H1 (cell line): ENCODE data around the gene LCA5.

ENCODE experiments used
- CEBPB ChIP-seq: IDR thresholded peaks from 2 replicates; pipeline ENCODE4 v1.6.1; 2012; ENCODE audit warnings: low read depth, low read length
- JUN ChIP-seq: IDR thresholded peaks from 2 replicates; pipeline ENCODE4 v1.6.1; 2011; ENCODE audit warnings: low read depth, mild to moderate bottlenecking, improper control_type of control experiment, low read length
- MAFK ChIP-seq: IDR thresholded peaks from 2 replicates; pipeline ENCODE4 v1.6.1; 2012; ENCODE audit warnings: low read depth, mild to moderate bottlenecking, improper control_type of control experiment, low read length
- POLR2A ChIP-seq, 2 experiments: IDR thresholded peaks; 1 replicate in 1 of 2; 2 replicates in 1 of 2; pipeline ENCODE4 v1.6.1; 2011; ENCODE audit warnings: low read depth in 2 of 2, low read length in 2 of 2, mild to moderate bottlenecking in 2 of 2; ENCODE audit errors: control extremely low read depth in 1 of 2
- POLR2AphosphoS5 ChIP-seq: IDR thresholded peaks from 2 replicates; pipeline ENCODE4 v1.6.1; 2011; ENCODE audit warnings: low read depth, low read length
- RXRA ChIP-seq: IDR thresholded peaks from 2 replicates; pipeline ENCODE4 v1.6.1; 2011; ENCODE audit warnings: low read depth, mild to moderate bottlenecking, low read length, moderate library complexity; ENCODE audit not compliant: insufficient read depth
- TF ChIP-seq, protein P1 (sequence below), 3 experiments: IDR thresholded peaks; 1 replicate in 2 of 3; 2 replicates in 1 of 3; pipeline versions ENCODE4 v1.5.1 to v1.6.1; 2011; ENCODE audit warnings: low read length in 3 of 3, mild to moderate bottlenecking in 3 of 3, inconsistent platforms in 2 of 3, low read depth in 1 of 3, moderate library complexity in 1 of 3; ENCODE audit not compliant: insufficient read depth in 1 of 3; ENCODE audit errors: control extremely low read depth in 1 of 3

DNA sequence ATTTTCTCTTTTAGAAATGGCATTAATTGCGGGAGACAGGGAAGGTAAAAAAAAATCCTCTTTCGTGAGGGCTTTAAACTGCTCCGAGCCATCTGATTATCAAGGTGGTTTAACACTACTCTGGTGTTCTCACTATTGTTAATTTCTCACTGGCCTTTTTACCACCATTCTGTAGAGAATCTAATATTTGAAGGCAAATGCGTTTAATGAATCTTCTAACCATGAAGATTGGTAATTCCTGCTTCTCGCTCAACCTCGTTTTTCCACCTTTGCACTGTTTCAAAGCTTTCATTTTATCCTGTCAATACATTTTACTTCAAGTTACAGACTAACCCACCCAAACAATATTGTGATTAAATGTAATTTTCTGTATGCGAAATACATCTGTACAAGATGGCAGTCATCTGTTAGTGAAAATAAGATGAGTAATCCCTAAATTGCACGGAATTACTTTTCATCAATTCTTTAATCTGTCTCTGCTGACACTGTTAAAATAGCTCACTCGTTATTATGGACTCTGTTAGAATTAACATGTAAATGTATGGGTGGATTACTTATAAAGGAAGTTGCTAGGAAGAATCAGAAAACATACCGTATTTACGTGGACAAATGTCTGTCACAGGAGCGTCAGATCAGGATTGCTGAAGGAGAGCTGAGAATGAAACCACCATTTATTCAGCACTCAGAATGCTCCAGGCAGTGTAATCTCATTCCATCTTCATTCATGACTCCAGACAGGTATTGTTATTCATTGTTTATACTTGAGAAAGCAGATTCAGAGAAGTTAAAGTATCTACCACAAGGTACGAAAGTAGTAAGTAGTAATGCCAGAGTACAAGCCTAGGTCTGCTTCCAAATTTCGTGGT, 1.1 kb upstream of the LCA5 start:
- TF ChIP-seq CEBPB (no peak), POLR2AphosphoS5 (no peak), RXRA (no peak), POLR2A (IDR thresholded peaks at IDR 0.05; ENCODE audit: control extremely low read depth in 1 of 2, low read depth in 2 of 2, low read length in 2 of 2) (no peak), JUN (no peak), MAFK (no peak)
- TF ChIP-seq, protein P1, sequence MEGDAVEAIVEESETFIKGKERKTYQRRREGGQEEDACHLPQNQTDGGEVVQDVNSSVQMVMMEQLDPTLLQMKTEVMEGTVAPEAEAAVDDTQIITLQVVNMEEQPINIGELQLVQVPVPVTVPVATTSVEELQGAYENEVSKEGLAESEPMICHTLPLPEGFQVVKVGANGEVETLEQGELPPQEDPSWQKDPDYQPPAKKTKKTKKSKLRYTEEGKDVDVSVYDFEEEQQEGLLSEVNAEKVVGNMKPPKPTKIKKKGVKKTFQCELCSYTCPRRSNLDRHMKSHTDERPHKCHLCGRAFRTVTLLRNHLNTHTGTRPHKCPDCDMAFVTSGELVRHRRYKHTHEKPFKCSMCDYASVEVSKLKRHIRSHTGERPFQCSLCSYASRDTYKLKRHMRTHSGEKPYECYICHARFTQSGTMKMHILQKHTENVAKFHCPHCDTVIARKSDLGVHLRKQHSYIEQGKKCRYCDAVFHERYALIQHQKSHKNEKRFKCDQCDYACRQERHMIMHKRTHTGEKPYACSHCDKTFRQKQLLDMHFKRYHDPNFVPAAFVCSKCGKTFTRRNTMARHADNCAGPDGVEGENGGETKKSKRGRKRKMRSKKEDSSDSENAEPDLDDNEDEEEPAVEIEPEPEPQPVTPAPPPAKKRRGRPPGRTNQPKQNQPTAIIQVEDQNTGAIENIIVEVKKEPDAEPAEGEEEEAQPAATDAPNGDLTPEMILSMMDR (IDR thresholded peaks at IDR 0.05; ENCODE audit: control extremely low read depth in 1 of 3, insufficient read depth in 1 of 3, low read depth in 1 of 3, low read length in 3 of 3), result no peak
